HUES48 (cell line): ENCODE data around the gene EIF2B1.

Source experiments
- H3K27ac ChIP-seq: one replicate; pipeline ENCODE4 v1.7.0; 2013; ENCODE audit warnings: low read depth, low read length, inconsistent platforms
- H3K27me3 ChIP-seq: 2 replicates; pipeline ENCODE4 v1.6.1; 2013; ENCODE audit warnings: mild to moderate bottlenecking, low read length; ENCODE audit not compliant: control insufficient read depth, insufficient read depth
- H3K36me3 ChIP-seq: 2 replicates; pipeline ENCODE4 v1.6.1; 2013; ENCODE audit warnings: low read length; ENCODE audit not compliant: control insufficient read depth, insufficient read depth
- H3K4me1 ChIP-seq: 2 replicates; pipeline ENCODE4 v1.6.1; 2013; ENCODE audit warnings: mild to moderate bottlenecking, low read length; ENCODE audit not compliant: control insufficient read depth, insufficient read depth
- H3K4me3 ChIP-seq: 2 replicates; pipeline ENCODE4 v1.5.1; 2013; ENCODE audit warnings: mild to moderate bottlenecking, low read depth, low read length
- H3K9ac ChIP-seq: 2 replicates; pipeline ENCODE4 v1.6.1; 2013; ENCODE audit warnings: mild to moderate bottlenecking, low read depth, low read length, moderate library complexity
- H3K9me3 ChIP-seq: 2 replicates; pipeline ENCODE4 v1.6.1; 2013; ENCODE audit warnings: low read length; ENCODE audit not compliant: control insufficient read depth, insufficient read depth

EIF2B1 gene

DNA sequence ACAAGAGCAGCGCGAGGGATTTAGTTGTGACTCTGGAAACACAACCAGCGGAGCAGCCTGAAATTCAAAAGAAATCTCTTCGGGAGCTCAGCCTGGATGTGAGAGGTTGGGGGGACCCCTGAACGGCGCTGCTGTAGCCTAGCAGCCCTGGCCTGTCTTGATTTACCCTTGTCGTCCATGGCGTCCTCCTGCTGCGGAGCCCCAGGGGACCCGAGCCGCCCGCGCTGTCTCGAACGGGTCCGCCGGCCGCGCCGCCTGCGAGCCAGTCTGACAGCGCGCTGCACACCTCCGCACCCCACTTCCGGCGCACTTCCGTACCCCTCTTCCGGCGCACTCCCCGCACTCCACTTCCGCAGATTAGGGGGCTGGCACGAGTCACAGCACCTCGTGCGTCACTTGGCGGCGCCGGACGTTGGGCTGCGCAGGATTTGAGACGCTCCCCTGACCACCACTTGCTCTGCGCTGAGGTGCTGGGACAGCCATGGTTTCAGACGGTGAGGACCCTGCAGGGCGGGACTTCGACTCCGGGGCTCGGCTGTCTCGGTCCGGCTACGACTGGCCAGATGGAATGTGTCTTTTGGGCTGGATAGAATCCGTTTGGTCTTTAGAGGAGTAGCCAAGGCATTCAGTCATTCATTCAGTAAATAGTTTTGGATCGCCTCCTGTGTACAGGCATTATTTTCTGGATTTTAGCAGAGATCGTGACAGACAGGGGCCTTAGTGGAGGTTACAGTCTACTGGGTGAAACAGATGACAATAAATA, at the start of gene EIF2B1, which contains the start of gene GTF2H3:
TSS of gene EIF2B1 (minus strand) at position 308 of the 763 bp plus-strand sequence. CDS start at position 179, 129 bp downstream.
TSS of gene GTF2H3 (plus strand) at position 451 of the 763 bp plus-strand sequence. CDS start at position 482, 31 bp downstream.
- Histone ChIP-seq H3K4me1 (peaks cover 6% of the 10 kb centered on the region), H3K9me3 (no peaks in the 10 kb centered on the region), H3K27ac (peak within 1 kb of the TSS; percentile 69), H3K9ac (peak within 1 kb of the TSS; percentile 95), H3K27me3 (no peaks in the 10 kb centered on the region), H3K4me3 (peak within 1 kb of the TSS; percentile 91), H3K36me3 (peaks cover 26% of the 10 kb centered on the region)

DNA sequence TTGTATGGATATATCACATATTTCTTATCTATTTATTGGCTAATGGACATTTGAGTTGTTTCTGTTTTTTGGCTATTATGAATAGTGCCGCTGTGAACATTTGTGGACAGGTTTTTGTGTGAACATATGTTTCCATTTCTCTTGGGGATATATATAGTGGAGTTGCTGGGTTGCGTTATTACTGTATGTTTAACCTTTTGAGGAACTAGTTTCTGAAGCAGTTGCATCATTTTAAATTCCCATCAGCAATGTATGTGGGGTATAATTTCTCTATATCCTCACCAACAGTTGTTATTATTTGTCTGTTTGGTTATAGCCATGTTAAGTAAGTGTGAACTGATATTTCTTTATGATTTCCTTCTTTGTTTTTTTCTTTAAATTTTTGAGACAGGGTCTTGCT, 48.1 kb upstream of the EIF2B1 start:
- Histone ChIP-seq H3K27me3 (no peaks in the 10 kb centered on the region), H3K4me1 (no peaks in the 10 kb centered on the region), H3K27ac (no peak overlapping the region), H3K36me3 (peaks cover 6% of the 10 kb centered on the region), H3K4me3 (no peak overlapping the region), H3K9me3 (no peaks in the 10 kb centered on the region), H3K9ac (no peak overlapping the region)

DNA sequence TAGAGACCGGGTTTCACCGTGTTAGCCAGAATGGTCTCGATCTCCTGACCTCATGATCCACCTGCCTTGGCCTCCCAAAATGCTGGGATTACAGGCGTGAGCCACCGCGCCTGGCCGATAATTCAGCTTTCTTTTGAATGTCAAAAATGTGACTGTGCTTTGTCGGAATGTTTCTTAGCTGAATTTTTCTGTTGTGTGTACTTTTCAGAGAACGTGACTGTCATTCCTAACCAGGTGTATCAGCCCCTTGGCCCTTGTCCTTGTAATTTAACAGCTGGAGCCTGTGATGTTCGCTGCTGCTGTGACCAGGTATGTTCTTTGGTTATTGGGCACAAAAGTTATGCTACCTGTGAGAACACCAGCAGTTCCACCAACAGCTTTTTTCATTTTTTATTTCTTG, 45.5 kb upstream of the EIF2B1 start:
- Histone ChIP-seq H3K36me3 (peaks cover 6% of the 10 kb centered on the region), H3K27ac (no peak overlapping the region)

GRCh38 chr12:123676616-123677320, 43.3 kb upstream of the EIF2B1 start:
- Histone ChIP-seq H3K36me3 (peaks cover 9% of the 10 kb centered on the region), H3K27ac (no peak overlapping the region), H3K9me3 (no peaks in the 10 kb centered on the region), H3K4me1 (no peaks in the 10 kb centered on the region), H3K9ac (no peak overlapping the region), H3K4me3 (no peak overlapping the region), H3K27me3 (no peaks in the 10 kb centered on the region)

More for the DNA sequence above, 45.5 kb upstream of the EIF2B1 start:
- Histone ChIP-seq H3K27me3 (no peaks in the 10 kb centered on the region), H3K4me1 (no peaks in the 10 kb centered on the region), H3K9me3 (no peaks in the 10 kb centered on the region), H3K9ac (no peak overlapping the region), H3K4me3 (no peak overlapping the region)

DNA sequence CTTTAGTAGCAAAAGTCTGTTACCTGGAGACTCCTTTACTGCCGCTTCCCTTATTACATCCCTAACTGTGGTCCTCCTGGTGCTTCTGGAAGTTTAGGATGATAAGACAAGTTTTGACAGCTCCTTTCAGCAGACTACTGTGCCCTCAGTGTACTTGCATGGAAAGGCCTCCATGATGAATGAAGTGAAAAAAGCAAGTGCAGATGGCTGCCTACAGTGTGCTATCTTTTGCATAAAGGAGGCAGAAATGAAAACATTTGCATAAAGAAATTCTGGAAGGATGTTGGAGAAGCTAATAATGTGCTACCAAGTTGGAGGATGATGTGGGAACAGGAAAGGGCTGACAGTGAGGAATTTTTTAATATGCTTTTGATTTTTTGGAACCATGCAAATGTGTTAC, 42.0 kb upstream of the EIF2B1 start:
- Histone ChIP-seq H3K9ac (no peak overlapping the region), H3K27me3 (no peaks in the 10 kb centered on the region), H3K27ac (no peak overlapping the region)

DNA sequence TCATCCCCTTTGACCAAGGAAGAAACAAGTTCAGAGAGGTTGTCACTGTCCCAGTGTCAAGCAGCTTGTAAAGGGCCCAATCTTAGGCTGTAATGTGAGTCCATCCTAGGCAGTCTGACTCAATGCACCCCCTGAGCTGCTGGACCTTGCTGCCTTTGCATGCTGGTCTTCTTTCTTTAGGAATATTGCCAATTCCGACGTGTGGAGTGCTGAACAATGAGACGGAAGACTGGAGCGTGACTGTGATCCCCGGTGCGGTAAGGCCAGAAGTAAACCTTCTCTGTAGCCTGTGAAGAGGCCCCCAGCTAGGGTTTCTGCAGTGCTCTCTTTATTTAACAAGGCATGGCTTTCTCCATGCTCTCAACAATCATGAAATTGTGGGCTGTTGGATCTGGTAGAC, 38.4 kb upstream of the EIF2B1 start:
- Histone ChIP-seq H3K9ac (no peak overlapping the region), H3K4me3 (no peak overlapping the region), H3K27ac (no peak overlapping the region), H3K36me3 (peaks cover 3% of the 10 kb centered on the region; the same call in 1 of the 2 replicates), H3K4me1 (0 out of 2 replicates have a peak, but pooled peaks cover 2% of the 10 kb centered on the region), H3K27me3 (no peaks in the 10 kb centered on the region), H3K9me3 (no peaks in the 10 kb centered on the region)

More for the DNA sequence above, 42.0 kb upstream of the EIF2B1 start:
- no peak overlapping the region for H3K4me3 ChIP-seq
- H3K9me3 ChIP-seq: no peaks in the 10 kb centered on the region
- H3K36me3 ChIP-seq: peaks cover 3% of the 10 kb centered on the region; the same call in 1 of the 2 replicates
- 0 out of 2 replicates have a peak, but pooled peaks cover 2% of the 10 kb centered on the region for H3K4me1 ChIP-seq

DNA sequence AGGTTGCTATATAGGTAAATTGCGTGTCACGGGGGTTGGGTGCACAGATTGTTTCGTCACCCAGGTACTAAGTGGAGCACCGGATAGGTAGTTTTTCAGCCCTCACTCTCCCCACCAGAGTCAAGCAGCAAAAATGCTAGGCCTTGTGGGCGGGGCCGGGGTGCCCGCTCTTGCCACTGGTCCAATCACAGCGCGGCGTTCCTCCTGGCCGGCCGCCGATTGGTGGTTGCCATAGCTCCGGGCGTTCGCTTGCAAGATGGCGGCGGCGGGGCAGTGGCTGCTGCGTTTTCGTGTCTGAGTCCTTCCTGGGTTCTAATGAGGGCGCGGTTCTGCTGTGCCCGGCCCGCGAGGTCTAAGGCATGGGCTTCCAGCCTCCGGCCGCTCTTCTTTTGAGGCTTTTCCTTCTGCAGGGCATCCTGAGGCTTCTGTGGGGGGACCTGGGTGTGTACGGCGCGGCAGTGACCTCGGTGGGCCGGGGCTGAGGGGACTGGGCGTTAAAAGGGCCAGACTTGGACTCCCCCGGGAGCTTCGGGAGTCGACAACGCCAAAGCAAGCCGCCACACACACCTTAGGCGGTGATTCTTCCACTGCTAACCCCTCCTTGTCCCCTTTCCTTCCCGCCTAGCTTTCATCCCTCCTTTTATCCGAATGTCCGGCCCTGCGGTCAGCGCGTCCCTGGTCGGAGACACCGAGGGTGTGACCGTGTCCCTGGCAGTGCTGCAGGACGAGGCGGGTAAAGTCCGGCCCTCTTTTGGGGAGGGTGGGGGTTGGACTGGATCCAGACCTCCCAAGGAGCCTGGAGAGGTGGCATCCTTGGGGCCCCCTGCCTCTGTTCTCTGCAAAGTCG, 37.6 kb upstream of the EIF2B1 start, which contains the start of gene TCTN2:
TSS of gene TCTN2 (plus strand) at position 232 of the 847 bp plus-strand sequence. CDS start at position 360, 128 bp downstream.
- Histone ChIP-seq H3K4me1 (0 out of 2 replicates have a peak, but pooled peaks cover 2% of the 10 kb centered on the region), H3K9ac (peak within 1 kb of the TSS; percentile 29; the same call in 1 of the 2 replicates), H3K36me3 (peaks cover 3% of the 10 kb centered on the region; the same call in 1 of the 2 replicates)

GRCh38 chr12:123667771-123668170, 34.3 kb upstream of the EIF2B1 start:
- Histone ChIP-seq H3K9ac (no peak overlapping the region), H3K9me3 (no peaks in the 10 kb centered on the region), H3K4me3 (no peak overlapping the region), H3K36me3 (no peaks in the 10 kb centered on the region), H3K4me1 (0 out of 2 replicates have a peak, but pooled peaks cover 2% of the 10 kb centered on the region), H3K27me3 (no peaks in the 10 kb centered on the region), H3K27ac (no peak overlapping the region)

More for the DNA sequence above, 37.6 kb upstream of the EIF2B1 start, which contains the start of gene TCTN2:
- Histone ChIP-seq H3K9me3 (no peaks in the 10 kb centered on the region), H3K27me3 (no peaks in the 10 kb centered on the region), H3K4me3 (peak within 1 kb of the TSS; percentile 87), H3K27ac (no peak within 1 kb of the TSS)

DNA sequence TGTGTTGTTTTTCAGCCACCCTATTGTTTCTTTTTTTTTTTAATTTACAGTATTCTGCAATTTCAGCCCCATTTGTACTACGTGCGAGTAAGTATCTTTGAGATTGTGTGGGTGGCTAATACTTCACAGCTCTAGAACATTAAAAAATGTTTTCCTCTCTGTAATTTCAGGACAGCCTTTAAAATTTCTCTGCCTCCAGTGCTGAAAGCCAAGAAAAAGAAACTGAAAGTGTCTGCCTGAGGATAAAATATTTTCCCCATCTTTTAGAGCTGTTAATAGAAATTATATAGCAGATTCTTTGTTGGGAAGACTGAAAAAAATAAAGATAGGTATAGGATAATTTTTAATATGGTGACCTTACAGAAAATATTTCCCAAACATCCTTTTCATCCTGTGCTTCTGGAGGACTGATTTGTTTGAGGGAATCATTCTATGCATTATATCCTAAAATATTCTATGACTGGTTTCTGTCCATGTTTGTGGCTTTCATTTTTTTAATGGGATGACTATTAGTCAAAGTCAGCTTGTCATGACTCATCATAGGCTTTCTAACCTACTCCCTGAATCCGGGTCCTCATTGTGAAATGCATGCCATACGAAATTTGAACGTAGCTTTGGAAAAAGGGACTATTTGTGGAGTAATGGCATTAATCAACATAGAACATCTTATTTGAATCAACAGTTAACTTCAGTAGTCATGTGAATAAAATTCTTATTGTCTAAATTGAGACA, 26.7 kb upstream of the EIF2B1 start:
- no peak overlapping the region for H3K27ac ChIP-seq

DNA sequence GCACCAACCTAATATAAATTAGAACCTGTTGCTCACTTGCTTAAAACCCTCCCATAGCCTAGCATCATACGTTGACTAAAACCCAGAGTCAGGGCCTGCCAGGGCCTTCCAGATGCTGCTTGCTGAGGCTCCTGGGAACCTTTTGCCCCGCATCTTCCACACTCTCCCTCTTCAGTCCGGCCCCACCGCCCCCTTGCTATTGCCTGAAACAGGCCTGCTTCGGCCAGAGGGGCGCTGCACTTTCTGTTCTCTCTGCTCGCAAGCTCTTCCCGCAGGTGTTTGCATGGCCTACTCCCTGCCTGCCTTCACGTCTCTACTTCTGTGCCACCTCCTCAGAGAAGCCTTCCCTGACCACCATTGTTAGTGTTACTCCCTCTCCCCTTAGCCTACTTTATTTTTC, 23.7 kb upstream of the EIF2B1 start:
- H3K4me1 ChIP-seq: no peaks in the 10 kb centered on the region
- no peak overlapping the region for H3K27ac ChIP-seq
- no peak overlapping the region for H3K4me3 ChIP-seq
- H3K9me3 ChIP-seq: no peaks in the 10 kb centered on the region
- peaks cover 67% of the 10 kb centered on the region for H3K36me3 ChIP-seq
- H3K27me3 ChIP-seq: no peaks in the 10 kb centered on the region
- no peak overlapping the region for H3K9ac ChIP-seq

More for the DNA sequence above, 26.7 kb upstream of the EIF2B1 start:
- no peaks in the 10 kb centered on the region for H3K27me3 ChIP-seq
- peaks cover 48% of the 10 kb centered on the region for H3K36me3 ChIP-seq
- H3K9ac ChIP-seq: no peak overlapping the region
- H3K4me3 ChIP-seq: no peak overlapping the region
- no peaks in the 10 kb centered on the region for H3K4me1 ChIP-seq
- H3K9me3 ChIP-seq: no peaks in the 10 kb centered on the region
